Activated CD4-positive, alpha-beta T cell treated with anti-CD3 and anti-CD28 coated beads, Interleukin-2, amount 50 U/mL, for 24 hours (primary cell): ENCODE data around the gene TTC1.
"Not testable (repeated sequence)": the region's sequence is repeated elsewhere in the genome, so short reads cannot be mapped to it uniquely, and the experiment has no call there.

ENCODE experiments used
- DNase-seq, 2 donors: peaks; one replicate each; pipeline ENCODE4 v3.0.0-alpha.2; 2020; ENCODE audit warnings: low read depth in 1 of 2, low spot score in 1 of 2

The TTC1 gene

DNA sequence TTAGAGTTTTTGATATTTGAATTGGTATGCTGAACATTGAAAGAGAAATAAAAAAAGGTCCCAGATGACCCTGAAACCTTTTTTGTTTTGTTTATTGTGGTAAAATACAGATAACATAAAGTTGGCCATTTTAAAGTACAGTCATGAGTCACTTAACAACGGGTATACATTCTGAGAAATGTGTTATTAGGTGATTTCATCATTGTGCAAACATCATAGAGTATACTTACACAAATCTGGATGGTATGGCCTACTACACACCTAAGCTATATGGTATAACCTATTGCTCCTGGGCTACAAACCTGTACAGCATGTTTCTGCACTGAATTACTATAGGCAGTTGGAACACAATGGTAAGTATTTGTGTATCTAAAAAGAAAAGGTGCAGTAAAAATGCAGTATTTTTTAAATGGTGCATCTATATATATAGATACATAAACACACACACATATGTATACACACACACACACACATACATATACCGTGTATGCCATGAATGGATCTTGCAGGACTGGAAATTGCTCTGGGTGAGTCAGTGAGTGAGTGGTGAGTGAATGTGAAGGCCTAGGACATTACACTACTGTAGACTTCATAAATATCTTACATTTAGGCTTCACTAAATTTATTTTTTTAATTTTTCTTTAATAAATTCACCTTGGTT is 31.0 kb downstream of the TTC1 start:
- no peak for DNase-seq

DNA sequence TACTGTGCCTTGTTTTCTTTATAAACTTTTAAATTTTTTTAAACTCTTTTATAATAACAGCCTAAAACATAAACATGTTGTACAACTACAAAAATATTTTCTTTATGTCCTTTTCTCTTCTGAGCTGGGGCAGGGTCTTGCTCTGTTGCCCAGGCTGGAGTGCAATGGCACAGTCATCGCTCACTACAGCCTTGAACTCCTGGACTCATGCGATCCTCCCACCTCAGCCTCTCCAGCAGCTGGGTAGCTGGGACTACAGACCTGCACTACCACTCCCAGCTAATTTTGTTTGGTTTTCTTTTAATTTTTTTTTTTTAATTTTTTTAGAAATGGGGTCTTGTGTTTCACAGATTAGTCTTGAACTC is 31.5 kb downstream of the TTC1 start:
- no peak for DNase-seq

DNA sequence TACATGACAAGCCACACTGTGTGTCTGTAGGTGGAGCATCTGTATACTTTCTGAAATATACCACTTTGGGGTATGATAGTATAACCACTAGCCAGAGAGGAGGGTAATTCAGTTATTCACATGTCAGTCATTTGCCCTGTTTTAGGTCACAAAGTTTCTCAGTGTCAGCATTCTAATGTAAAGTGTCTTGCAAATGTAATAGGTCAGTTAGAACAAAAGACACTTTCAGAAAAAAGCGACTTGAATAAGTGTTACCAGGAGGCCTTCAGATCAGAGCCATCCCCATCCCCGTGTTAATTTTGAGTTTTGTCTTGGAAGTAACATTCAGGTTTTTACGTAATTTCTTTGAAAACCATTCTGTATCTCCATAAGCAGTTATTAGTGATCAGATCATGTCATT is 33.7 kb downstream of the TTC1 start:
- no peak for DNase-seq

DNA sequence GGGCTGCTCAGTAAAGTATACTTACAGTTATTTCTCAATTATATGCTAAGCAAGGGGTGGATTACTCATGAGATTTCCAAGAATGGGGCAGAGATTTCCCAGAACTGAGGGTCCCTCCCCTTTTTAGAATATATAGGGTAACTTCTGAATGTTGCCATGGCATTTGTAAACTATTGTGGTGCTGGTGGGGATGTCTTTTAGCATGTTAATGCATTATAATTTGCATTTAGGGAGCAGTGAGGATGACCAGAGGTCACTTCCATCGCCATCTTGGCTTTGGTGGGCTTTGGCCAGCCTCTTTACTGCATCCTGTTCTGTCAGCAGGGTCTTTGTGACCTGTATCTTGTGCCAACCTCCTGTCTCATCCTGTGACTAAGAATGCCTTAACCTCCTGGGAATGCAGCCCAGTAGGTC is 35.5 kb downstream of the TTC1 start:
- DNase-seq: no peak

DNA sequence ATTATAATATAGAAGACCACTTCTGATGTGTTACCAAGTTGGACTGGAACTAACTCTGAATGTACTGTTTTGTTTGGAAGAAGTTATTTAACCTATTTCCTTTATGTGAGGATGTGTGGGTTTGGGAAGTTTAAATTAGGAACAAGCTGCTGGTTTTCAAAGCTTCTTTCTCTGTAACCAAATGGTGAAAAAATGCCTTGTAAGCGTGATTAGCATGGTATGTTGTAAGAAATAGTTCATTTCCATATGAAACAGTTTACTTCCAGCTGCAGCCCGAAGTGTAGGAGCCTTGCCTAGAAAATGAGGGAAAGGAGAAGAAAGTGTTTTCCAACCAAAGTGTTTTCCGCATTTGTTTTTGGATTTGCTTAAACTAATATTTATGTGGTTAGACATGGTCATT is 36.0 kb downstream of the TTC1 start:
- DNase-seq: no peak

DNA sequence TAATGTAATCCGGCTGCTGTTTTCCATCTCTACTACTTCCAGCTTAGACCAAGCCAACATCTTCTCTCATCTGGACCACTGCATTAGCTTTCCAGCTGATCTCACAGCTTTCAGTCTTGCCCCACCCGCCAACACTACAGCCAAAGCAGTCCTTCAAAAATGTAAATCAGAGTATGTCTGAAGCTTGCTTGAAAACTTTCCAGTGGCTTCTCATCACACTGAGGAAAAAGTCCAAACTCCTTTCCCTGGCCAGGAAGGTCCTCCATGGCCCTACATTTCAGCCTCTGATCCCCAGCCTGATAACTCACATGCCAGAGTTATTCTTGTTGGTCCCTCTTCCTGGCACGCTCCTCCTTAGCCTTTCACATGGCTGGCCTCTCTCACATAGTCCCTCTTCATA is 38.5 kb downstream of the TTC1 start:
- DNase-seq: no peak

DNA sequence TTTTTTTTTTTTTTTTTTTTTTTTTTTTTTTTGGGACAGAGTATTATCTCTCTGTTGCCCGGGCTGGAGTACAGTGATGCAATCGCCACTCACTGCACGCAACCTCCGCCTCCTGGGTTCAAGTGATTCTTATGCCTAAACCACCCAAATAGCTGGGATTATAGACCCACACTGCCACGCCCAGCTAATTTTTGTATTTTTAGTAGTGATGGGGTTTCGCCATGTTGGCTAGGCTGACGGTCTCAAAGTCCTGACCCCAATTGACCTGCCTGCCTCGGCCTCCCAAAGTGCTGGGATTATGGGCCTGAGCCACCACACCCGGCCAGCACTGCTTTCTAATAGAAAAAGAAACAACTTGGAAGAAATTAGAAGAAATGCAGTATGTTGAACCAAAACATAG is 39.2 kb downstream of the TTC1 start:
- DNase-seq: no peak

DNA sequence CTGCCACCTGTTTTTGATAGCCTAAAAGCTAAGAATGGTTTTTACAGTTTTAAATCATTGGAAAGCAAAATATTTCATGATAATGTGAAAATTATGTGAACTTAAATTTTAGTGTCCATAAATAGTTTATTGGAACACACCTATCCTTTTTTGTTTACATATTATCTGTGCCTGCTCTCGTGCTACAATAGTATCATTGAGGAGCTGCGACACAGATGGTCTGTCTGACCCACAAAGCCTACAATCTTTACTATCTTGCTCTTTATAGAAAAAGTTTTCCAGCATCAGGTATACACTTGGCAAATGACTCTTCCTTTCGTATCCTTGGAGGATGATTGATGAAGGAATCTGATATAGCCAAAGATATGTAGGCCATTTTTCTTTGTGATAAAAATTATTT is 40.2 kb downstream of the TTC1 start:
- DNase-seq: no peak

DNA sequence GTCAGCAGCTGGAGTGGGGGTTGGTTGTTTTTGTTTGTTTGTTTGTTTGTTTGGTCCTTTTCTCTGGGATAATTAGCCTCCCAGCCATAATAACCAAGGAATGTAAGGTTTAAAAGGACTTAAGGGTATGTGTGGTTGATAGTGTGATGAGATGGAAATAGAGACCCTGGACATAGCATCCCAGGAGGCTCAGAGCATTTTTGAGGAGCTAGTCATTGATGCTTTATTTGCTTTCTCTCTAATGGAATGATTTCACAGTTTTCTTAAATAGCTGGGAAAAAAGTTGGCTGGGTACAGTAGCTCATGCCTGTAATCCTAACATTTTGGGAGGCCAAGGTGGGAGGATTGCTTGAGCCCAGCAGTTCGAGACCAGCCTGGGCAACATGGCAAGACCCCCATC is 45.1 kb downstream of the TTC1 start:
- DNase-seq: no peak

DNA sequence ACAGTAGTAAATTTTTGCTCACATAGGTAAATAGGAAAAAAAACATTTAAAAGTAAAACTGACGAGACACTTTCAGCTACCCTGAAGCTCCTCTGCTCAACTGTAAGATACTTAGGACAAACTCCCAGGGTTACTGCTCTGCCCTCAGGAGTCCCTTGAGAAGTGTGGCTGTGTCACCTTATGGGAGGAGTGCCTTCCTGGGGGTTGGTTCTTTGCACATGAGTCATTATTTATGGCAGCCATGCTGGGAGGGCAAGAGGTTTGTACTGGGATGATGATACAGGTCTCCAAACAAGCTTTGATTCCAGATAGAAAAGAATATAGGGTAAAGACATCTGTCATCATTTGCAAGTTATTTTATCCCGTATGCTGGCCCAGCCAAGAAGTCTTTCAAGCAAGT is 45.9 kb downstream of the TTC1 start:
- DNase-seq: no peak

DNA sequence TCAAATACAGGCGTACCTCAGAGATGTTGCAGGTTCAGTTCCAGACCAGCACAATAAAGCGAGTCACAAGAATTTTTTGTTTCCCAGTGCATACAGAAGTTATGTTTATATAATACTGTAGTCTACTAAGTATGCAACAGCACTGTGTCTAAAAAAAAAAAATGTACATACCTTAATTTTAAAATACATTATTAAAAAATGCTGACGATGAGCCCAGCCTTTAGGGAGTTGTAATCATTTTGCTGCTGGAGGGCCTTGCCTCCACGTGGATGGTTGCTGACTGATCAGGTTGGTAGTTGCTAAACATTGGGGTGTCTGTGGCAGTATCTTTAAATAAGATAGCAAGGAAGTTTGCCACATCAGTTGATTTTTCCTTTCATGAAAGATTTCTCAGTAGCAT is 48.3 kb downstream of the TTC1 start:
- no peak for DNase-seq

DNA sequence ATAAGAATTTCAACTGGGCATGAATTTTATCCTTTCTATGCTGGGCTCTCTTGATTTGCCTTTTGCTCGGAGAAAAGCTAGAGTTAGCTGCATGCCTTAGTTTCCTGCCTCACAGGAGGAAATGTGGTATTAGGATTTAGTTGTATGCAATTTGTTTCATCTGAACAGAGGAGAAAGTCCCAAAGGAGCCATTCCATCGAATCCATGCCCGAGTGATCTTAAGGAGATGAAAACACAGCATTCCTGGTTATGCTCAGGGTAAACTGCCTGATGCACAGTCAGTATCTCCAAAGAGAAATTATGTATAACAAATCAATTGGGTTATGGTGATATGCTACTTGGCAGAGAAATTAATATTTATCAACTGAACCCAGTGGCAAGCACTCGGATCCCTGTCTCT is 51.1 kb downstream of the TTC1 start:
- no peak for DNase-seq

DNA sequence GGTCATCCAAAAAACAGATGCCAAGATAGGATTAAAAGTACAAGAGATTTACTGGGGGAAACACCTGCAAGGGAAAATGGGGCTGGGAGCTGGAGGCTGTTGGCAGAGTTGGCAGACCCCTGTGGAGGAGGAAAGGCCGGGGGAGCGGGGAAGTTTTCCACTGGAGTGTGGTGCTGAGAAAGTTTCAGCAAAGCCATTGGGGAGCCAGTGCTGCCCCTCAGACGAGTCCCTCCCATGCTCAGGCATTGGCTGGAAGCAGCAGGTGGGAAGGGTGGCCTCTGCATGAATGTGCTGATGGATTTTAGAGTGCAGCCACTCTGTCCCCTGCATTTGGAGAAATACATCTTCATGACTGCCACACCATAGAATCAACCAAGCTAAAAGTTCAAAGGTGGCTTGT is 52.8 kb downstream of the TTC1 start:
- DNase-seq: no peak

DNA sequence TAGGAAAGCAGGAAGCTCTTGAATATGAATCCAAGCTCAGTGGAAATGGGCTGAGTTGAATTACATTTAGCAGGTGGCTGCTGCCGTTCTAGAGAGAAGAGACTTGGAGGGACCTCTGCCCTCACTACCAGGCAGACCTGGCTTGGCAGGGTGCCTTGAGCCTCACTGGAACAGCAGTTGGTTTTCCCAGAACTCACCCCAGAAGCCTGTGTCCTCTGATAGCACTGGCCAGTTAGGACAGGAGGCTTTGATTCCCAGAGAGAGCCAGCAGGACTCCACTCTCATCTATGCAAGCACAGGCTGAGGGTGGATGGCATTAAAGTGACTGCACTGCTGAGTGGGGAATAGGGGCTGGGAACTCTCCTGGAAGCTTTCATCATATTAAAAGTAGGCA is 55.5 kb downstream of the TTC1 start:
- DNase-seq: no peak

DNA sequence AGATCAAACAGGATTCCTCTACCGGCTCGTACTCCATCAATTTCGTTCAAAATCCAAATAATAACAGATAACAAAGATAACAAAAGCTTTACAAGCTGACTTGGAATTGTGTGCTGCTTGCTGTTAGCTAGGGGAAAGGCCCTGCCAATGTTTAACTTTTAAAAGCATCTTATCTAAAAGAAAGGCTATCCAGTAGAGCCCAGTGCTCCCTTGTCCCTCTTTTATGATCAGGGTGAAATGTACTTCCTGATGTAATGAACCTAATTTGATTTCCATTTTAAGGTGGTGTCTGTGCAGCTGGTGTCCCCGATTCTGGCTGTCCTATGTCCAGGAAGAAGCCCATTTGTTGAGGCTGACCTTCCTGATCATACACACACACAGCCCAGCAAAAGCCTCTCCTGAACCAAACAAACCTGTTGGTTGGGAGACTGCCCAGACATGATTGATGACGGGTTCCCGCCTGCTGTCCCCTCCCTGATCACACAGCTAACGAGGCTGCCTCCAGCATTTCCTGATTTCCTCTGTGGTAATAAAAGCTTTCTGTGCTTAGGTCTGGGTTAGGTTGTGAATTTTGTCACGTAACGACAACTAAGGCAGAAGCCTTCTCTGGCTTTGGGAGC is 56.2 kb downstream of the TTC1 start:
- DNase-seq: no peak

DNA sequence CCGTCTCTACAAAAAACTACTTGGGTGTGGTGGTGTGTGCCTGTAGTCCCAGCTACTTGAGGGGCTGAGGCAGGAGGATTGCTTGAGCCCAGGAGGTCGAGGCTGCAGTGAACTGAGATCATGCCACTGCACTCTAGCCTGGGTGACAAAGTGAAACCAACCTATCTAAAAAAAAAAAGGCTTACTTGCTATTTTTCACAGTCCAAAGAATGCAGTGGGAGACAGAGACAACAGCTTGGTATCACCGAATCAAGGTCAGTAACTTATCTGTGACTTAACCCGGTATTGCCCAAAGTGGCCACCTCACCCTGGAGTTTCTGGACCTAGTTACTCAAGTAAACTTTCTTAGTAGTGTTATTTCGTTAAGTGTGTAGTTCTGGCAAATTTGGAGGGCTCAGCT is 60.2 kb downstream of the TTC1 start:
- DNase-seq: not testable (repeated sequence)

DNA sequence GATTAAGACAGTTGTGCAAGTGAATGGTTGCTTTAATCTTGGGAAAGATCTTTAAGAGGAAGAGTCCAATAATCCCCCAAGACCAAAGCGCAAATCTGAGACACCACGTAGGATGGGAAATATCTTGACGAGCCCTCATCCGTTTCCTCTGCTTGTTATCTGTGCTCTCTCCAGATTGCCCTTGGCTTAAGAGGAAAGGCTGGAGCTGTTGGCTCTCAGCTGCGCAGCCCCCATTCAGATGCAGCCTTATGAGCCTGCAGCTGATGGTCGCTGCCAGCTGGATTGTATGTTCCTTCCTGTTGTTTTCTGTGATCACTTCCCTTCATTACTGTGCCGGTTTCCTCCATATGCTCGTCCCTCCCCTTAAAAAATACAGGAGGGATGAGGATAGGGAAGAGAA is 62.6 kb downstream of the TTC1 start:
- no peak for DNase-seq

DNA sequence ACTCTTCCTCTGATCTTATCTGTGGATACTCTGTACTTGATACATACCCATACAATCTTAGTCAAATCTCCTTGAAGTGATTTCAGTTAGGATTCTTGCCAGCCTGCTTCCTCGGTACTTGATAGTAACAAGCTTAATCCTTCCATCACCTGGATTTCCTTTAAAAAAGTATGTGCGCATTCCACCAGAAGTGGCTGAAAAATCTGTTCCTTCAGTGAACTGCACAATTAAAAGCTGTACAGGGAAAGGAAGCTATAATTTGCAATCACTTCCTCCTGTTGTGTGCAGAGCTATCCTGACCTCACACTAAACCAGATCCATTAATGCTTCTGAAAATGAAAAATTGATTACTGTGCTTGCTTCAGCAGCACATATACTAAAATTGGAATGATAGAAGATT is 63.0 kb downstream of the TTC1 start:
- DNase-seq: no peak

DNA sequence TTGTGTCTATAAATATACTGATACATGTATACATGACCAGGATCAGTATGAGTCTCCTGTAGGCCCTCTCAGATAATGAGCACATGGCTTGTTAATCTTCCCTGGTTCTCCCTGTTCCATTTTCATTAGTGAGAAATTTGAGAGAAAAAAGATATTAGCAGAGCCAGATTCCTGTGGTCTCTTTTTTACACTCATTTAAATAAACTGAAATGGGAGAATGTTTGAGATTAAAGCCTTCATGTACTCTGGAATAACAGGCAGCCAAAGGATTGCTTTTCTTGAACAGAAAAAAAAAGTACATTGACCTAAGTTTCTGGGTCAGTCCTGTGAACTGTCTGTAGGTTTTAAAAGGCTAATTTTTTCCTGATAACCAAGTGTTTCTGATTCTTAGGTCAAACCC is 66.1 kb downstream of the TTC1 start:
- DNase-seq: no peak

DNA sequence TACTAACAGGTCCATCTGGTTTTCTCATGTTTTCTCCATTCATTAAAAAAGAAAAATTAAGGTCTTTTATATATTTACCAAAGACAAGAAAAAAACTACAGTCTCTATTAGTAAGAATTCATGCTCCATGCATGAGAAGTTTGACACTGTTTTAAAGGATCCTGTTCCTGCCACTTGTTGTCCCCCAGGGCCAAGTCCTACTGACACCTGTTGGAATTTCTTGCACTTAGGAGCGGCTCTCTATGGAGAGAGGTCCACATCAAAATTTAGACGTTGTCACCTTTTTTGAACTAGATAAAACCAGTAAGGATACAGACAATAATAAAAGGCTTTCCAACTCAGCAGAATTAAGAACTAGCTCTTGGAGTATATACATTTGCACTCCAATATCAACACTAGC is 68.1 kb downstream of the TTC1 start:
- DNase-seq: no peak

DNA sequence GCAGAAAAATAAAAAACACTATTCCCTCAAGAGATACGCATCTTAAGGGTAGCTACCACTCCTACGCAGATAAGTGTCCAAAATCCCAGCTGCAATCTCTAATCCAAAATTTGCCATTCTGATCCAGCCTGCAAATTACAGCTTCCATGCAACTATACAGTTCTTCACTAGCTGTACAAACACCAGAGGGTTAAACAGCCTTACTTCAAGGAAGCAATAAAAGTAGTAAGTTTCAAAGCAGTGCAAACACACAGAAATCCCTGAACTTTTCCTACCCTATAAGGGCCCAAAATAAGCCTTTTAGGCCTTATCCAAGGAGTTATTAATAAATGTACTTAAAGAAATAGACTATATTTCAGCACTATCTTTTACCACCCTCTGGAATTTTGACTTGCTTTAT is 70.8 kb downstream of the TTC1 start:
- no peak for DNase-seq

DNA sequence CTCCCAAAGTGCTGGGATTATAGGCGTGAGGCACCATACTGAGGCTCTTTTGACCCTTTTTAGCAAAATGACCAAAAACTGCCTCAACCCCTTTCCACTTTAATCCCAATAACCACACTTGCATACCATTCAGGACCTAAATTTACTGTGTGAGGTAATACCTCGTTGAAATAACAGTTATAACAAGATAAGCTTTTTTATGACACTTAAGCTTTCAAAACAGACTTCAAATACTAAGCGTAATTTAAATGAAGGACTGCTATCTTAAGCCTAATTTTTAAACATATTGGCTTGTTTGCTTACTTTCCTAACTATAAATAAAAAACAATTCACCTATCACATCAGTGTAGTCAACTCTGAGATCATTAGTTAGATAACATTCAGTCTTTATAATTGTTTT is 72.6 kb downstream of the TTC1 start:
- DNase-seq: no peak
